ENCODE results near the gene POLR3E.

POLR3E gene

DNA sequence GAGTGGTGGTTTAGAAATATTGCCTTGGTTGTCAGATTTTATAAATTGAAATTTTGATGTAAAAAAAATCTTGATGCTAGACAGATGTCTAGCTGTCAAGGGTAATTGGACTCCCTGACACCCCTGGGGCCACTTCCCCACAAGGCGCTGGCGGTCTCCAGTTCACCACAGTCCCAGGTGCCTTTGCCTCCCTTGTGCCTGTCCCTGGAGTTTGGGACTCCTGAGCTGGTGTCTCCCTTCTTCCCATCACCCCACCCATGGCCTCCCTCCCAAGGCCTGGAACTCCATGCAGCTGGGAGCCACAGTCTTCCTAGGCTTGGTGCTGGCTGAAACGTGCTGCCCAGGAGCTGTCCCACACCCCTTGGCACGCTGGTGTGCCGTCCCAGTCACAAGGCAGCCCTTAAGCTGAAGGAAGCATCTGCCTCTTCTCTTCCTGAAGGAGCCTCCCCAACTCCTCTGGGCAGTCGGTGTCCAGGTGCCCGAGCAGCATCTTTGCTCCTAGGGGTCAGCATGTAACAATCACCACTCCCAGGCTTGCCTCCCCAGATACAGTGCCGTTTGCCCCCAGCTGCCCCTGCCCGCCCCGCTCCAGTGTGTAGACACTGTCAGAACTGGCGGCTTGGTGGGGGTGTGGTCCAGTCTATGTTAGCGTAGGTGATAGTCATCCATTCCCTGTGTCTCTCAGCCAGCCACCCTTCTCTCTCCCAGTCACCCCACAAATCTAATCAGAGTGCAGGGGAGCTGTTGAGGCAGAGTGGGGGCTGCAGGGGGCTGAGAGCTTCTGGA, 26.2 kb downstream of the POLR3E start:
- H3K36me3 ChIP-seq (ENCODE audit: low read depth): peaks cover 68% of the 10 kb centered on the region
- no peaks in the 10 kb centered on the region for H3K9me3 ChIP-seq (ENCODE audit: severe bottlenecking)
- no peak overlapping the region for H3K27ac ChIP-seq (ENCODE audit: poor library complexity, severe bottlenecking)
- no peaks in the 10 kb centered on the region for H3K27me3 ChIP-seq (ENCODE audit: insufficient read depth, poor library complexity, severe bottlenecking)
- H3K4me1 ChIP-seq (ENCODE audit: insufficient read depth, poor library complexity, severe bottlenecking): no peaks in the 10 kb centered on the region
- TF ChIP-seq, protein P1, sequence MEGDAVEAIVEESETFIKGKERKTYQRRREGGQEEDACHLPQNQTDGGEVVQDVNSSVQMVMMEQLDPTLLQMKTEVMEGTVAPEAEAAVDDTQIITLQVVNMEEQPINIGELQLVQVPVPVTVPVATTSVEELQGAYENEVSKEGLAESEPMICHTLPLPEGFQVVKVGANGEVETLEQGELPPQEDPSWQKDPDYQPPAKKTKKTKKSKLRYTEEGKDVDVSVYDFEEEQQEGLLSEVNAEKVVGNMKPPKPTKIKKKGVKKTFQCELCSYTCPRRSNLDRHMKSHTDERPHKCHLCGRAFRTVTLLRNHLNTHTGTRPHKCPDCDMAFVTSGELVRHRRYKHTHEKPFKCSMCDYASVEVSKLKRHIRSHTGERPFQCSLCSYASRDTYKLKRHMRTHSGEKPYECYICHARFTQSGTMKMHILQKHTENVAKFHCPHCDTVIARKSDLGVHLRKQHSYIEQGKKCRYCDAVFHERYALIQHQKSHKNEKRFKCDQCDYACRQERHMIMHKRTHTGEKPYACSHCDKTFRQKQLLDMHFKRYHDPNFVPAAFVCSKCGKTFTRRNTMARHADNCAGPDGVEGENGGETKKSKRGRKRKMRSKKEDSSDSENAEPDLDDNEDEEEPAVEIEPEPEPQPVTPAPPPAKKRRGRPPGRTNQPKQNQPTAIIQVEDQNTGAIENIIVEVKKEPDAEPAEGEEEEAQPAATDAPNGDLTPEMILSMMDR (IDR thresholded peaks at IDR 0.05; ENCODE audit: poor library complexity, severe bottlenecking): no peak
- no peak for ATAC-seq (ENCODE audit: low read depth)
- DNase-seq (ENCODE audit: low spot score): no peak
- H3K4me3 ChIP-seq (ENCODE audit: severe bottlenecking): no peak overlapping the region

DNA sequence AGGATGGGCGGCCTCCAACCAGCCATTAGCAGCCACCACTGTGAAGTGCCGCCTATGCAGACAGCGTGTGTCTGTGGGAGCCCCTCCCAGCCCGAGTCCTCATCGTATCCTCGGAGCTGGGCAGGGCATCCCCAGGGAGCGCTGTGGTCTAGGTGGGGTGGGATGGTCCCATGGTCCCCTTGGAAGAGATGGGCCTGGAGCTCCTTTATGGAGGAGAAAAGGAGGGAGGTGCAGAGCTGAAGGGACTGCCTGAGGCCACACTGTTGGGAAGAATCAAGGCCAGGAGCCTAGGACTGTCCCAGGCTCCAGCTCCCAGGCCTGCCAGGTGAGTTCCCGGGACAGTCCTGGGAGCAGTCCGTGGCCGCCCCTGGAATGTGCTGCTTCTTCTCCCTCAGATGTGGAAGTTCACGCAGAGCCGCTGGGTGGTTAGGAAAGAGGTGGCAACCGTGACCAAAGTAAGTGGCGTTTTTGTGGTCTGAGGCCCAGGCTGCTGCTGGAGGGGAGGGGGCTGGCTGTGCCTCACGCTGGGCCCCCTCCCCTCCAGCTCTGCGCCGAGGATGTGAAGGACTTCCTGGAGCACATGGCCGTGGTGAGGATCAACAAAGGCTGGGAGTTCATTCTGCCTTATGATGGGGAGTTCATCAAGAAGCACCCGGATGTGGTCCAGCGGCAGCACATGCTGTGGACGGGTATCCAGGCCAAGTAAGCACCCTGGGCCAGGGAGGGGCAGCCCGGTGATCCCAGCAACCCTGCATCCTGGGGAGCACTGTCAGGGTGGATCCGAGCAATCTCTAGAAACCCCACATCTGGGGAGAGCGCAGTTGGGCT, 27.0 kb downstream of the POLR3E start:
- no peak for ATAC-seq (ENCODE audit: low read depth)

DNA sequence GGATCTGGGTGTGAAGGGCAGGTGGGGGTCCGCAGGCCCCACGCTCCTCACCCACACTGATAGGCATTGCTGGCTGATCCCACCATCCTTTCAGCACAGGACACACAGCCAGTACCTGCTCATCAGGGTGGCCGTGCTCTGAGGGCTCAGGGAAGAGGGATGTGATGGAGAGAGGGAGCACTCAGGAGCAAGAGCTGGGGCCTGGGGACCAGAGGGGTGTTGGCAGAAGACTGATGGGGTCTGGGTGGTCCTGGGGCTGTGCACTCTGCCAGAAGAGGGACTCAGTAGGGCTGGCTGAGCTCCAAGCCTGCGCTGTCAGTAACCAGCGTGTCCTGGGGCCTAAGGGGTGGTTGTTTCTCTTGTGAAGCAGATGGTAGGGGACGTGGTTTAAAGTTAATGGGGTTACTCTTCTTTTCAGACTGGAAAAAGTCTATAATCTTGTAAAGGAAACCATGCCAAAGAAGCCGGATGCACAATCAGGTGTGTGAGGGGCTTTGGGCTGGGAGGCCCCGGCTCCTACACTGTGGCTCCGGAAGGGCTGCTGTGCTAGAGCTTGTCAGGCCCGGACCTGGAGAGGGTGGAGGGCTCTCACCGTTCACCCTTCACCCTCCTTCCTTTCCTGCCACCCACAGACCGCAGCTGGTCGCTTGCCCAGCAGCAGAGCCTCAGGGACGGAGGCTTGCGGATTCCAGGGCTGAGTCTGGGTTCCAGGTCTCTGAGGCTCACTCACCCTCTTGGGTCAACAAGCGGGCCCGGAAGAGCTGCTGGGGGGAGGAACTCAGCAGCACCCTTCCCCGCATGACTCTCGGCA, 27.8 kb downstream of the POLR3E start:
- TF ChIP-seq, protein P1 (IDR thresholded peaks at IDR 0.05; ENCODE audit: poor library complexity, severe bottlenecking): no peak
- H3K36me3 ChIP-seq (ENCODE audit: low read depth): peaks cover 65% of the 10 kb centered on the region
- no peaks in the 10 kb centered on the region for H3K9me3 ChIP-seq (ENCODE audit: severe bottlenecking)
- H3K4me3 ChIP-seq (ENCODE audit: severe bottlenecking): no peak overlapping the region
- H3K27ac ChIP-seq (ENCODE audit: poor library complexity, severe bottlenecking): no peak overlapping the region
- ATAC-seq (ENCODE audit: low read depth) (no peak), DNase-seq (ENCODE audit: low spot score) (no peak)
- H3K4me1 ChIP-seq (ENCODE audit: insufficient read depth, poor library complexity, severe bottlenecking): no peaks in the 10 kb centered on the region
- no peaks in the 10 kb centered on the region for H3K27me3 ChIP-seq (ENCODE audit: insufficient read depth, poor library complexity, severe bottlenecking)

More for the DNA sequence above, 27.0 kb downstream of the POLR3E start:
- no peak for DNase-seq (ENCODE audit: low spot score)
- no peak overlapping the region for H3K4me3 ChIP-seq (ENCODE audit: severe bottlenecking)
- H3K9me3 ChIP-seq (ENCODE audit: severe bottlenecking): no peaks in the 10 kb centered on the region
- H3K4me1 ChIP-seq (ENCODE audit: insufficient read depth, poor library complexity, severe bottlenecking): no peaks in the 10 kb centered on the region
- peaks cover 68% of the 10 kb centered on the region for H3K36me3 ChIP-seq (ENCODE audit: low read depth)
- H3K27me3 ChIP-seq (ENCODE audit: insufficient read depth, poor library complexity, severe bottlenecking): no peaks in the 10 kb centered on the region
- H3K27ac ChIP-seq (ENCODE audit: poor library complexity, severe bottlenecking): no peak overlapping the region
- TF ChIP-seq, protein P1 (IDR thresholded peaks at IDR 0.05; ENCODE audit: poor library complexity, severe bottlenecking): no peak

DNA sequence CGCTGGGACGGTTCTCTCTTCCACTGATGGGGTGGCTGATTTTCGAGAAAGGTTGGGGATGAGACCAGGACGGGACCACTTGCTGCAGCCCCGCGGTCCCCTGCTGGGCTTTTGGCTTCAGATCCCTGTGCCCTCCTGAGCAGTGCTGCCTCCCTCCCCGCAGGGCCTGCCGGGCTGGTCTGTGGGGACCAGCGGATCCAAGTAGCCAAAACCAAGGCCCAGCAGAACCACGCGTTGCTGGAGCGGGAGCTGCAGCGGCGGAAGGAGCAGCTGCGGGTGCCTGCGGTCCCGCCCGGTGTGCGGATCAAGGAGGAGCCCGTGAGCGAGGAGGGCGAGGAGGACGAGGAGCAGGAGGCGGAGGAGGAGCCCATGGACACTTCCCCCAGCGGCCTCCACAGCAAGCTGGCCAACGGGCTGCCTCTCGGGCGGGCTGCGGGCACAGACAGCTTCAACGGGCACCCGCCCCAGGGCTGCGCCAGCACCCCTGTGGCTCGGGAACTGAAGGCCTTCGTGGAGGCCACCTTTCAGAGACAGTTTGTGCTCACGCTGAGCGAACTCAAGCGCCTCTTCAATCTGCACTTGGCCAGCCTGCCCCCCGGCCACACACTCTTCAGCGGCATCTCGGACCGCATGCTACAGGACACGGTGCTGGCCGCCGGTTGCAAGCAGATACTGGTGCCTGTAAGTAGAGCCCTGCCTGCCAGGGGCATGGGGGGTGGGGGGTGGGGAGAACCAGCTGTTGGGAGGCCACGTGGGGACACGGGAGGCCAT, 28.6 kb downstream of the POLR3E start:
- H3K36me3 ChIP-seq (ENCODE audit: low read depth): peaks cover 60% of the 10 kb centered on the region
- H3K4me1 ChIP-seq (ENCODE audit: insufficient read depth, poor library complexity, severe bottlenecking): no peaks in the 10 kb centered on the region
- ATAC-seq (ENCODE audit: low read depth) (no peak), DNase-seq (ENCODE audit: low spot score) (no peak)
- H3K27me3 ChIP-seq (ENCODE audit: insufficient read depth, poor library complexity, severe bottlenecking): no peaks in the 10 kb centered on the region
- H3K4me3 ChIP-seq (ENCODE audit: severe bottlenecking): no peak overlapping the region
- H3K27ac ChIP-seq (ENCODE audit: poor library complexity, severe bottlenecking): no peak overlapping the region
- TF ChIP-seq, protein P1 (IDR thresholded peaks at IDR 0.05; ENCODE audit: poor library complexity, severe bottlenecking): no peak
- no peaks in the 10 kb centered on the region for H3K9me3 ChIP-seq (ENCODE audit: severe bottlenecking)

Measured in RWPE2 (cell line).